ENCODE data around the gene APOF.
A peak's percentile ranks its signal among the peaks of the same experiment; 100 is the strongest.
"Not testable (repeated sequence)": the region's sequence is repeated elsewhere in the genome, so short reads cannot be mapped to it uniquely, and the experiment has no call there.

Gene APOF, protein sequence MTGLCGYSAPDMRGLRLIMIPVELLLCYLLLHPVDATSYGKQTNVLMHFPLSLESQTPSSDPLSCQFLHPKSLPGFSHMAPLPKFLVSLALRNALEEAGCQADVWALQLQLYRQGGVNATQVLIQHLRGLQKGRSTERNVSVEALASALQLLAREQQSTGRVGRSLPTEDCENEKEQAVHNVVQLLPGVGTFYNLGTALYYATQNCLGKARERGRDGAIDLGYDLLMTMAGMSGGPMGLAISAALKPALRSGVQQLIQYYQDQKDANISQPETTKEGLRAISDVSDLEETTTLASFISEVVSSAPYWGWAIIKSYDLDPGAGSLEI

DNA sequence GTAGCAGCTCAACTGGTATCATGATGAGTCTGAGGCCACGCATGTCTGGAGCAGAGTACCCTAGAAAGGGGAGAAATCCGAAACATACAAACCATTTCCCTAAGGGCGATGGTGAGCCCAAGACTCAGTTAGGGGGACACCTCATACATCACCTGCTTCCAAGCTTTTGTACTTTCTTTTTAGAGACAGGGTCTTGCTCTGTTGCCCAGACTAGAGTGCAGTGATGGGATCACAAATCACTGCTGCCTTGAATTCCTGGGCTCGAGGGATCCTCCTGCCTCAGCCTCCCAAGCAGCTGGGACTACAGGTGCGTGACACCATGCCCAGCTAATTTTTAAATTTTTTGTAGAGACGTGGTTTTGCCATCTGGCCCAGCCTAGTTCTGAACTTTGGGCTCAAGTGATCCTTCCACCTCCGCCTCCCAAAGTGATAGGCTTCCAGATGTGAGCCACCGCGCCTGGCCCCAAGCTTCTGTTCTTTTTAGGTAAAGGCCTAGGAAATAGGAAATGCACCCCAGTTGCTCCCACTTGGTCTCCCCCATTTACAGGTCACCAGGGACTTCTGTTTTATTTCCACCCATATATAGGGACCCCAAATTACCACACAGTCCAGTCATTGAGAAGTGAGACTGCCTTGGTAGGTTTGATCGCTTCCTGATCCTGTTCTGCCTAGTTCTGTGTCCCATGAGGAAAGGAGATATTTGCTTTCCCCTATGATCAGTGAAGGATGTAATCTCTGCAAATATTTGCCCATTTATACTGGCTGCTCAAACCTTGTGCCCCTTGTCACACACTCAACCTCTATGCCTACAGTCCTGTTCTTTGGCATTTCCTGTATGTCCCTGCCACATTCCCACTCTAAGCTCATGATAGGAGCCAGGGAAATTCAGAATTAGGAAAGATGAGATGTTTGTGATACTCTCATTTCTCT lies at the start of gene APOF:
APOF (minus strand) TSS at position 728 of the 930 bp plus-strand sequence; CDS start at position 616, 112 bp downstream.
- peak within 1 kb of the TSS; percentile 1 for H3K27ac Mint-ChIP-seq
- no peaks in the 10 kb centered on the region for H3K9me3 Mint-ChIP-seq
- ATAC-seq (no peak), DNase-seq (no peak)
- peaks cover 35% of the 10 kb centered on the region for H3K4me1 Mint-ChIP-seq
- H3K27me3 Mint-ChIP-seq = no peaks in the 10 kb centered on the region
- peak within 1 kb of the TSS; percentile 92 for H3K4me3 Mint-ChIP-seq
- H3K36me3 Mint-ChIP-seq (ENCODE audit: low read depth) = no peaks in the 10 kb centered on the region

DNA sequence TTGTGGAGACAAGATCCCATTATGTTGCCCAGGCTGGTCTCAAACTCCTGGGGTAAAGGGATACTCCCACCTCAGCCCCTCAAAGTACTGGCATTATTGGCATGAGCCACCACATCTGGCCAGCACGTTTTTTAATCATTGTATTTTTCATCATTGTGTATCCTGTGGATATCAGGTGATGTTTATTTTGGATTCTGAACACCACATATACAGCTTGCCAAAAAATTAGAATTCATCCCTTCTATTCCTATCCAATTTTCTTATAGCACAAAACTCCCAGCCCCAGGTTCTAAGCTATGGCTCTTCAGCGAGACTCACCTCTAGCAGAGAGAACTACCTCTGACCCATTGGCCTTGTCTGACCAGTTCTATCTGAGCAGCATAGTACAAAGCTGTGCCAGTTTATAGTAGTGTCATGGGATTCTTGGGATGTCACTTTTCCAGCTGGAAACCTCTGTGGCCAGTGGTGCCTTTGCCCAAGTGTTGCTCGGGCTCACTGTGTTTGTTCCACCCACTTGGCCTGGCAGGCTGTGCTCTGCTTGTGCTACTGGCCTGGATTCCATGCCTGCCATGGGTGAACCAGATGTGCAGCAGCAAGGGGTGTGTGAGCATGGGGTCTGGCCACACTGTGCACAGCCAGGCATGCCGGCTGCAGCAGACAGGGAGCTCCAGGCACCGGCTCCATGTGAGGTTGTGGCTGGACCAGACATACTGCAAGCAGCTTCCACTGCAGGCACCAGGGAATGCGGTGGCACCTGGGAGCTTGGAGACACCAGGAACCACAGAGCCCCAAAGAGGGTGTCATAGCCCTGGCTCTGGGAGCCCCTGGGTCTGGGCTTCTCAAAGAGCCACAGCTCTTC lies 49.4 kb upstream of the APOF start:
- Mint-ChIP-seq H3K27ac (no peak overlapping the region), H3K27me3 (no peaks in the 10 kb centered on the region), H3K4me3 (no peak overlapping the region), H3K4me1 (no peaks in the 10 kb centered on the region), H3K9me3 (no peaks in the 10 kb centered on the region), H3K36me3 (ENCODE audit: low read depth) (peaks cover 10% of the 10 kb centered on the region)
- DNase-seq (no peak), ATAC-seq (no peak)

DNA sequence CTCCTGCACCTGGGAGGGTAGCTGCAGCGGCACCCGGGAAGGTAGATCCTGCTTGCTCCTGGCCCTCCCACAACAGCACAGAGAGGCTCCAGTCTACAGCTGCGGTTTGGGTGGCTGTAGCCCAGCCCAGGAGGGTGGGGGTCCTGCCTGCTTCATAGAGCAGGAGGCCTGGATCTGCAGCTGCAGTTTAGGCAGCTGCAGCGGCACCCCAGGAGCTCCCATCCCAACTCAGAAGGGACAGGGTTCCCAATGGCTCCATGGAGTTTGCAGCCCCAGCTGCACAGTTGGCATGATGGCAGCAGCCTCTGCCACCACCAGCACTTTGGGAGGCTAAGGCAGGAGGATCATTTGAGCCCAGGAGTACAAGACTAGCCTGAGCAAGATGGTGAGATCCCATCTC lies 48.1 kb upstream of the APOF start:
- DNase-seq = no peak
- Mint-ChIP-seq H3K9me3 (no peaks in the 10 kb centered on the region), H3K36me3 (ENCODE audit: low read depth) (peaks cover 2% of the 10 kb centered on the region), H3K27me3 (no peaks in the 10 kb centered on the region), H3K4me3 (no peak overlapping the region), H3K4me1 (no peaks in the 10 kb centered on the region), H3K27ac (no peak overlapping the region)
- ATAC-seq = no peak

GRCh38 chr12:56408799-56409417 lies 46.3 kb upstream of the APOF start:
- ATAC-seq = no peak
- H3K9me3 Mint-ChIP-seq = no peaks in the 10 kb centered on the region
- peaks cover 1% of the 10 kb centered on the region for H3K36me3 Mint-ChIP-seq (ENCODE audit: low read depth)
- no peak for DNase-seq
- H3K4me1 Mint-ChIP-seq = no peaks in the 10 kb centered on the region
- H3K27me3 Mint-ChIP-seq = no peaks in the 10 kb centered on the region
- no peak overlapping the region for H3K4me3 Mint-ChIP-seq
- no peak overlapping the region for H3K27ac Mint-ChIP-seq

DNA sequence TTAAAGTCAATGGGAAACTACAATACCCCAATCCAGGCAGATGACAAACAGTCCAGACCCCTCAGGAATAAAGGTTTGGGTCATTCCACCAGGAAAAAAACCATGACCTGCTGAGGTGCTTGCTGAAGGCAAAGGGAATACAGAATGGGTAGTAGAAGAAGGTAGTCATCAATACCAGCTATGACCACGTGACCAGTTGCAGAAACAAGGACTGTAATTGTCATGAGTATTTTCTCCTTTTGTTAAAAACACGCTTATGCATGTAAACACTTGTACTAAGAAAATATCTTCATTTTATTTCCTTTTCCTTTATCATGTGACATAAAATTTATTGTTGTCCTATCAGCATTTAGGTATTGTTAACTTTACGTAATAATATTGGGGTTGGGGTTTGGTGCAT lies 41.6 kb upstream of the APOF start:
- not testable (repeated sequence) for DNase-seq; H3K4me1 Mint-ChIP-seq; H3K4me3 Mint-ChIP-seq; H3K36me3 Mint-ChIP-seq (ENCODE audit: low read depth); H3K9me3 Mint-ChIP-seq; ATAC-seq; H3K27ac Mint-ChIP-seq; H3K27me3 Mint-ChIP-seq

- not testable (repeated sequence) for DNase-seq; H3K4me1 Mint-ChIP-seq; ATAC-seq; H3K4me3 Mint-ChIP-seq; H3K27ac Mint-ChIP-seq; H3K27me3 Mint-ChIP-seq; H3K36me3 Mint-ChIP-seq (ENCODE audit: low read depth)
- H3K9me3 Mint-ChIP-seq = peaks cover 11% of the 10 kb centered on the region
These were observed 39.0 kb upstream of the APOF start for GRCh38 chr12:56401612-56402011.

GRCh38 chr12:56401125-56401524 lies 38.5 kb upstream of the APOF start:
- H3K4me3 Mint-ChIP-seq; H3K36me3 Mint-ChIP-seq (ENCODE audit: low read depth); H3K27ac Mint-ChIP-seq; H3K27me3 Mint-ChIP-seq; DNase-seq; ATAC-seq; H3K4me1 Mint-ChIP-seq: not testable (repeated sequence)
- H3K9me3 Mint-ChIP-seq = peaks cover 11% of the 10 kb centered on the region

DNA sequence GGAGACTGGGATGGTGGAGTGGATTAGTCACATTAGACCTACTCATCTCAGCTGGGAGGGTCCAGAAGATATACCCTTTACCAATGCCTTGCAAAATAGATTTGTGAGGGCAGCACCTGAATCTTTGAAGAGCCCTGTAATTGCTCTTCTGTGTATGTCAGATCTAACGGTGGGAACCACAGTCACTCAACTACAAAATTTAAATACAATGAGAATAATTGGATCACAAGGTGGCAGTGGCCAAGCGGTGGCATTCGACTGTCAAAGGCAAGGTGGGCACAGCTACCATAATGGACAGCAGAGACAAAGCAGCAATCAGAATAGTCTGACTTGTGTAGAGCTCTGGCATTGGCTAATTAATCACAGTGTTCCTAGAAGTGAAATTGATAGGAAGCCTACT lies 36.8 kb upstream of the APOF start:
- not testable (repeated sequence) for H3K27ac Mint-ChIP-seq, H3K27me3 Mint-ChIP-seq, DNase-seq

DNA sequence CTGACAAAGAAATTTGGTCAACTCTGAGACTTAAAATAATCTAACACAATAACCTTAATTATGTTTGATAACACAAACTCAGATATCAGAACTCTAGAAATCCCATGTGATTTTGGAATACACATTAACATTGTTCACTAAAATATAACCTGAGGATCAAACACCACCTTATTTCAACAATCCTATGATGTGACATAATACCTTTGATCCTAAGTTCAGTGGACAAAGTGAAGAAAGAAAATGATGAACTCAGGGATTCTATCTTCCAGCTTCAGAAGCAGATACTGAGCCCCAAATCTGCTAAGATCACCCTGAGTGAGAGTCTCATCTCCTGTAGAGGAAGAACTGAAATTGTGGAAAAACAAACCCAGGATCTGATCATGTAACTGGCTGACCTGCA lies 35.7 kb upstream of the APOF start:
- Mint-ChIP-seq H3K4me1 (no peaks in the 10 kb centered on the region), H3K27ac (no peak overlapping the region), H3K36me3 (ENCODE audit: low read depth) (peaks cover 3% of the 10 kb centered on the region), H3K27me3 (no peaks in the 10 kb centered on the region), H3K9me3 (peaks cover 11% of the 10 kb centered on the region), H3K4me3 (no peak overlapping the region)
- DNase-seq (no peak), ATAC-seq (no peak)

More for the DNA sequence above, 36.8 kb upstream of the APOF start:
- not testable (repeated sequence) for H3K4me1 Mint-ChIP-seq; ATAC-seq; H3K4me3 Mint-ChIP-seq; H3K36me3 Mint-ChIP-seq (ENCODE audit: low read depth)
- H3K9me3 Mint-ChIP-seq = peaks cover 11% of the 10 kb centered on the region

- Mint-ChIP-seq H3K4me1 (no peaks in the 10 kb centered on the region), H3K9me3 (no peaks in the 10 kb centered on the region), H3K4me3 (no peak overlapping the region), H3K27me3 (no peaks in the 10 kb centered on the region), H3K36me3 (ENCODE audit: low read depth) (no peaks in the 10 kb centered on the region), H3K27ac (no peak overlapping the region)
- ATAC-seq (no peak), DNase-seq (no peak)
These were observed 29.7 kb upstream of the APOF start for GRCh38 chr12:56392331-56392730.

- Mint-ChIP-seq H3K9me3 (no peaks in the 10 kb centered on the region), H3K27ac (no peak overlapping the region), H3K4me3 (no peak overlapping the region), H3K36me3 (ENCODE audit: low read depth) (no peaks in the 10 kb centered on the region), H3K4me1 (no peaks in the 10 kb centered on the region), H3K27me3 (no peaks in the 10 kb centered on the region)
- no peak for DNase-seq
- no peak for ATAC-seq
These were observed 29.1 kb upstream of the APOF start for GRCh38 chr12:56391721-56392120.

- Mint-ChIP-seq H3K4me3 (no peak overlapping the region), H3K27ac (no peak overlapping the region), H3K27me3 (no peaks in the 10 kb centered on the region), H3K9me3 (no peaks in the 10 kb centered on the region), H3K36me3 (ENCODE audit: low read depth) (no peaks in the 10 kb centered on the region), H3K4me1 (no peaks in the 10 kb centered on the region)
- ATAC-seq = no peak
- DNase-seq = no peak
These were observed 26.8 kb upstream of the APOF start for GRCh38 chr12:56389412-56389811.

GRCh38 chr12:56387152-56387736 lies 24.6 kb upstream of the APOF start:
- Mint-ChIP-seq H3K27me3 (no peaks in the 10 kb centered on the region), H3K36me3 (ENCODE audit: low read depth) (no peaks in the 10 kb centered on the region), H3K4me1 (no peaks in the 10 kb centered on the region), H3K27ac (no peak overlapping the region), H3K9me3 (no peaks in the 10 kb centered on the region), H3K4me3 (no peak overlapping the region)
- ATAC-seq (no peak), DNase-seq (no peak)

- Mint-ChIP-seq H3K4me3 (no peak overlapping the region), H3K36me3 (ENCODE audit: low read depth) (no peaks in the 10 kb centered on the region), H3K27ac (no peak overlapping the region), H3K4me1 (no peaks in the 10 kb centered on the region), H3K27me3 (peaks cover 2% of the 10 kb centered on the region), H3K9me3 (no peaks in the 10 kb centered on the region)
- DNase-seq (no peak), ATAC-seq (no peak)
These were observed 23.2 kb upstream of the APOF start for GRCh38 chr12:56385873-56386272.

Measured in activated naive CD8-positive, alpha-beta T cell treated with anti-CD3 and anti-CD28 coated beads, Interleukin-2, amount 50 U/mL, for 24 hours (primary cell).